Measurements from ENCODE around the gene FKBP5.

FKBP5 gene

GRCh38 chr6:35583893-35584688 lies 104.6 kb downstream of the FKBP5 start:
- H3K36me3 ChIP-seq (ENCODE audit: insufficient read depth, low read length): peaks cover 71% of the 10 kb centered on the region
- no peak overlapping the region for H3K9ac ChIP-seq (ENCODE audit: low read length)
- H3F3A ChIP-seq (ENCODE audit: insufficient read depth, low read length): peaks cover 4% of the 10 kb centered on the region; the same call in 1 of the 2 replicates
- no peaks in the 10 kb centered on the region for H3K9me2 ChIP-seq (ENCODE audit: low read depth, low read length)
- no peaks in the 10 kb centered on the region for H3K79me2 ChIP-seq (ENCODE audit: insufficient read depth, low read length)
- H3K4me3 ChIP-seq (ENCODE audit: low read depth, low read length, poor library complexity, severe bottlenecking): no peak overlapping the region
- TF ChIP-seq EZH2 (IDR thresholded peaks at IDR 0.05; ENCODE audit: borderline replicate concordance, low read length): no peak
- TF ChIP-seq, protein P1, sequence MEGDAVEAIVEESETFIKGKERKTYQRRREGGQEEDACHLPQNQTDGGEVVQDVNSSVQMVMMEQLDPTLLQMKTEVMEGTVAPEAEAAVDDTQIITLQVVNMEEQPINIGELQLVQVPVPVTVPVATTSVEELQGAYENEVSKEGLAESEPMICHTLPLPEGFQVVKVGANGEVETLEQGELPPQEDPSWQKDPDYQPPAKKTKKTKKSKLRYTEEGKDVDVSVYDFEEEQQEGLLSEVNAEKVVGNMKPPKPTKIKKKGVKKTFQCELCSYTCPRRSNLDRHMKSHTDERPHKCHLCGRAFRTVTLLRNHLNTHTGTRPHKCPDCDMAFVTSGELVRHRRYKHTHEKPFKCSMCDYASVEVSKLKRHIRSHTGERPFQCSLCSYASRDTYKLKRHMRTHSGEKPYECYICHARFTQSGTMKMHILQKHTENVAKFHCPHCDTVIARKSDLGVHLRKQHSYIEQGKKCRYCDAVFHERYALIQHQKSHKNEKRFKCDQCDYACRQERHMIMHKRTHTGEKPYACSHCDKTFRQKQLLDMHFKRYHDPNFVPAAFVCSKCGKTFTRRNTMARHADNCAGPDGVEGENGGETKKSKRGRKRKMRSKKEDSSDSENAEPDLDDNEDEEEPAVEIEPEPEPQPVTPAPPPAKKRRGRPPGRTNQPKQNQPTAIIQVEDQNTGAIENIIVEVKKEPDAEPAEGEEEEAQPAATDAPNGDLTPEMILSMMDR (IDR thresholded peaks at IDR 0.05; ENCODE audit: low read length): peak; percentile 89
- no peak overlapping the region for H3K27ac ChIP-seq (ENCODE audit: low read depth, low read length, poor library complexity, severe bottlenecking)
- no peaks in the 10 kb centered on the region for H4K20me1 ChIP-seq (ENCODE audit: insufficient read depth, low read length)
- no peaks in the 10 kb centered on the region for H3K27me3 ChIP-seq (ENCODE audit: insufficient read depth, low read length)
- H3K4me1 ChIP-seq (ENCODE audit: insufficient read depth, low read length, severe bottlenecking): peaks cover 16% of the 10 kb centered on the region
- H3K9me3 ChIP-seq (ENCODE audit: low read length): no peaks in the 10 kb centered on the region
- H3K4me2 ChIP-seq (ENCODE audit: low read length): no peak overlapping the region
- no peak overlapping the region for H2AFZ ChIP-seq (ENCODE audit: low read length)

DNA sequence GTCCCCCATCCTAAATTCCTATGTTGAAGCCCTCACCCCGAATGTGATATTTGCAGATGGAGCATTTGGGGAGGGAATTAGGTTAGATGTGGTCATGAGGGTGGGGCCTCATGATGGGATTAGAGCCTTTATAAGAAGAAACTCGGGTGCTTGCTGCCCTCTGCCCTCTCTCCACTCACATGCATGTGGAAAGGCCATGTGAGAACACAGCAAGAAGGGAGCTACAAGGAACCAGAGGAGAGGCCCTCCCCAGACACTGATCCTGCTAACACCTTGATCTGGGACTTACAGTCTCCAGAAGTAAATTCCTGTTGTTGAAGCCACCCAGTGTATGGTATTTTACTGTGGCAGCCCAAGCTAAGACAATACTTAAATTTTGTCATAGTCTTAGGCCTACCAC lies 106.4 kb downstream of the FKBP5 start:
- H3K4me2 ChIP-seq (ENCODE audit: low read length): no peak overlapping the region
- H3K9me2 ChIP-seq (ENCODE audit: low read depth, low read length): no peaks in the 10 kb centered on the region
- no peaks in the 10 kb centered on the region for H3K79me2 ChIP-seq (ENCODE audit: insufficient read depth, low read length)
- peaks cover 4% of the 10 kb centered on the region; the same call in 1 of the 2 replicates for H3F3A ChIP-seq (ENCODE audit: insufficient read depth, low read length)
- no peaks in the 10 kb centered on the region for H4K20me1 ChIP-seq (ENCODE audit: insufficient read depth, low read length)
- H3K27me3 ChIP-seq (ENCODE audit: insufficient read depth, low read length): no peaks in the 10 kb centered on the region
- H2AFZ ChIP-seq (ENCODE audit: low read length): no peak overlapping the region
- TF ChIP-seq, protein P1 (IDR thresholded peaks at IDR 0.05; ENCODE audit: low read length): no peak
- TF ChIP-seq EZH2 (IDR thresholded peaks at IDR 0.05; ENCODE audit: borderline replicate concordance, low read length): no peak
- H3K4me3 ChIP-seq (ENCODE audit: low read depth, low read length, poor library complexity, severe bottlenecking): no peak overlapping the region
- no peak overlapping the region for H3K9ac ChIP-seq (ENCODE audit: low read length)
- H3K27ac ChIP-seq (ENCODE audit: low read depth, low read length, poor library complexity, severe bottlenecking): no peak overlapping the region
- H3K4me1 ChIP-seq (ENCODE audit: insufficient read depth, low read length, severe bottlenecking): peaks cover 16% of the 10 kb centered on the region
- peaks cover 79% of the 10 kb centered on the region for H3K36me3 ChIP-seq (ENCODE audit: insufficient read depth, low read length)
- no peaks in the 10 kb centered on the region for H3K9me3 ChIP-seq (ENCODE audit: low read length)

- TF ChIP-seq, protein P1 (IDR thresholded peaks at IDR 0.05; ENCODE audit: low read length): no peak
- TF ChIP-seq EZH2 (IDR thresholded peaks at IDR 0.05; ENCODE audit: borderline replicate concordance, low read length): no peak
- no peaks in the 10 kb centered on the region for H4K20me1 ChIP-seq (ENCODE audit: insufficient read depth, low read length)
- no peak overlapping the region for H2AFZ ChIP-seq (ENCODE audit: low read length)
- peaks cover 16% of the 10 kb centered on the region for H3K4me1 ChIP-seq (ENCODE audit: insufficient read depth, low read length, severe bottlenecking)
- H3K4me3 ChIP-seq (ENCODE audit: low read depth, low read length, poor library complexity, severe bottlenecking): no peak overlapping the region
- peak overlapping the region; percentile 23 for H3K27ac ChIP-seq (ENCODE audit: low read depth, low read length, poor library complexity, severe bottlenecking)
- H3K4me2 ChIP-seq (ENCODE audit: low read length): no peak overlapping the region
- H3K36me3 ChIP-seq (ENCODE audit: insufficient read depth, low read length): peaks cover 80% of the 10 kb centered on the region
- no peaks in the 10 kb centered on the region for H3K9me2 ChIP-seq (ENCODE audit: low read depth, low read length)
- H3K27me3 ChIP-seq (ENCODE audit: insufficient read depth, low read length): no peaks in the 10 kb centered on the region
- no peaks in the 10 kb centered on the region for H3K9me3 ChIP-seq (ENCODE audit: low read length)
- H3F3A ChIP-seq (ENCODE audit: insufficient read depth, low read length): peaks cover under 1% of the 10 kb centered on the region; the same call in 1 of the 2 replicates
- H3K9ac ChIP-seq (ENCODE audit: low read length): no peak overlapping the region
- H3K79me2 ChIP-seq (ENCODE audit: insufficient read depth, low read length): no peaks in the 10 kb centered on the region
Measured at GRCh38 chr6:35581633-35582032, 107.1 kb downstream of the FKBP5 start.

Measured in OCI-LY1 (cell line).